HG03159 (cell line): ENCODE measurements around the gene SEMA5B.

Experiments used
- ATAC-seq: cut with Tn5 transposase; IDR thresholded peaks from one replicate; pipeline ENCODE4 v1.9.1; 2021; ENCODE audit warnings: mild to moderate bottlenecking, moderate library complexity; ENCODE audit not compliant: unreplicated experiment

SEMA5B gene

GRCh38 chr3:122998856-122999255 lies 28.7 kb downstream of the SEMA5B start:
- no peak for ATAC-seq

- ATAC-seq = no peak
Measured at GRCh38 chr3:122998206-122998605, 29.4 kb downstream of the SEMA5B start.

GRCh38 chr3:122996038-122996580 lies 31.5 kb downstream of the SEMA5B start:
- no peak for ATAC-seq

- no peak for ATAC-seq
Measured at GRCh38 chr3:122994954-122995353, 32.6 kb downstream of the SEMA5B start.

- no peak for ATAC-seq
Measured at GRCh38 chr3:122993124-122993978, 34.2 kb downstream of the SEMA5B start.

GRCh38 chr3:122992676-122993075 lies 34.9 kb downstream of the SEMA5B start:
- ATAC-seq = no peak

GRCh38 chr3:122992133-122992532 lies 35.4 kb downstream of the SEMA5B start:
- ATAC-seq = no peak

- ATAC-seq = no peak
Measured at GRCh38 chr3:122991236-122991985, 36.2 kb downstream of the SEMA5B start.

- no peak for ATAC-seq
Measured at GRCh38 chr3:122989856-122990575, 37.5 kb downstream of the SEMA5B start.

- ATAC-seq = no peak
Measured at GRCh38 chr3:122988508-122988907, 39.1 kb downstream of the SEMA5B start.

GRCh38 chr3:122987736-122988319 lies 39.7 kb downstream of the SEMA5B start:
- no peak for ATAC-seq

GRCh38 chr3:122987231-122987630 lies 40.3 kb downstream of the SEMA5B start:
- no peak for ATAC-seq

- ATAC-seq = no peak
Measured at GRCh38 chr3:122986693-122987179, 40.8 kb downstream of the SEMA5B start.

- no peak for ATAC-seq
Measured at GRCh38 chr3:122985539-122985938, 42.0 kb downstream of the SEMA5B start.

GRCh38 chr3:122984650-122985049 lies 42.9 kb downstream of the SEMA5B start:
- ATAC-seq = no peak

- no peak for ATAC-seq
Measured at GRCh38 chr3:122984007-122984406, 43.6 kb downstream of the SEMA5B start.

- ATAC-seq = no peak
Measured at GRCh38 chr3:122982216-122983185, 45.1 kb downstream of the SEMA5B start.

GRCh38 chr3:122979211-122979610 lies 48.4 kb downstream of the SEMA5B start:
- ATAC-seq = no peak

- no peak for ATAC-seq
Measured at GRCh38 chr3:122978569-122978968, 49.0 kb downstream of the SEMA5B start.
